GM12878 (cell line): Measurements from ENCODE around the gene IMMP2L. TPM values are rescaled to one million over a fixed set of nuclear protein-coding genes. Genes with fewer than 3 reads are reported as not detected.

Source experiments
- ATAC-seq: fragments of 200-7000 bp; cut with Tn5 transposase; 3 replicates; pipeline ENCODE4 v1.9.1; 2020; ENCODE audit warnings: mild to moderate bottlenecking, moderate library complexity
- BruUV-seq: library from RNA; stranded (reverse); fragments of 400-500 nt; replicated peaks from 2 replicates; lab custom pipeline; 2021; lab: Mats Ljungman, UMichigan
- CTCF ChIA-PET: fragments of 300-600 bp; sonication (Branson Sonifier 250); formaldehyde crosslinking; extraction: SDS; loops from one replicate; lab custom pipeline; 2021; ENCODE audit warnings: inconsistent platforms; lab: Yijun Ruan, JAX
- POLR2A ChIA-PET: fragments of 350-600 bp; formaldehyde crosslinking; extraction: SDS; loops from one replicate; lab custom pipeline; 2021; ENCODE audit warnings: inconsistent platforms; lab: Charles Lee
- RAD21 ChIA-PET: fragments of 300-600 bp; sonication (Branson Sonifier 250); formaldehyde crosslinking; loops from one replicate; lab custom pipeline; 2023; ENCODE audit warnings: antibody characterized with exemption; ENCODE audit not compliant: unreplicated experiment; lab: Charles Lee
- SMC1A ChIA-PET: fragments of 300-600 bp; sonication (Branson Sonifier 250); formaldehyde crosslinking; loops from one replicate; lab custom pipeline; 2023; ENCODE audit not compliant: unreplicated experiment, uncharacterized antibody; lab: Charles Lee
- DNase-seq: peaks from one replicate; pipeline ENCODE4 v3.0.0-alpha.2; 2011; ENCODE audit warnings: low read depth, low spot score
- FAIRE-seq: peaks from 3 replicates; lab custom pipeline; 2011; peaks lifted over from hg19 to GRCh38; lab: Jason Lieb, UNC
- H2AFZ ChIP-seq: 2 replicates; pipeline ENCODE4 v1.6.0; 2011; ENCODE audit warnings: low read depth, low read length, control low read depth; ENCODE audit not compliant: control insufficient read depth
- H3K27ac ChIP-seq: 2 replicates; pipeline ENCODE4 v1.5.1; 2011; ENCODE audit warnings: control low read depth; ENCODE audit not compliant: control insufficient read depth, insufficient read depth
- H3K27me3 ChIP-seq, 2 experiments: replicated peaks in 1 of 2; 2 replicates each; pipeline versions ENCODE4 v1.6.0 to v1.6.1; 2011; ENCODE audit warnings: low read length in 1 of 2; ENCODE audit not compliant: control insufficient read depth in 2 of 2, insufficient read depth in 2 of 2
- H3K36me3 ChIP-seq, 2 experiments: 2 replicates each; pipeline ENCODE4 v1.5.1; 2011; ENCODE audit warnings: low read length in 1 of 2; ENCODE audit not compliant: control insufficient read depth in 2 of 2, insufficient read depth in 2 of 2
- H3K4me1 ChIP-seq: 2 replicates; pipeline ENCODE4 v1.6.1; 2011; ENCODE audit warnings: mild to moderate bottlenecking, low read length, moderate library complexity, mixed read lengths; ENCODE audit not compliant: control insufficient read depth, insufficient read depth
- H3K4me2 ChIP-seq: 2 replicates; pipeline ENCODE4 v1.6.0; 2011; ENCODE audit warnings: control low read depth; ENCODE audit not compliant: control insufficient read depth, insufficient read depth
- H3K4me3 ChIP-seq: fragments of 200-600 bp; sonication (generic); 2 replicates; pipeline ENCODE4 v1.5.1; 2016
- H3K79me2 ChIP-seq: 2 replicates; pipeline ENCODE4 v1.6.0; 2011; ENCODE audit warnings: low read length; ENCODE audit not compliant: control insufficient read depth, insufficient read depth
- H3K9ac ChIP-seq: 2 replicates; pipeline ENCODE4 v1.8.0; 2011; ENCODE audit warnings: low read length, control low read depth, mixed read lengths; ENCODE audit not compliant: control insufficient read depth, insufficient read depth
- H3K9me3 ChIP-seq: replicated peaks from 3 replicates; pipeline ENCODE4 v1.5.1; 2011; ENCODE audit warnings: mild to moderate bottlenecking, low read length; ENCODE audit not compliant: control insufficient read depth, insufficient read depth
- H4K20me1 ChIP-seq: 2 replicates; pipeline ENCODE4 v1.6.0; 2011; ENCODE audit not compliant: control insufficient read depth, insufficient read depth
- BRCA1 ChIP-seq: IDR thresholded peaks from 2 replicates; pipeline ENCODE4 v1.6.1; 2011; ENCODE audit warnings: low read depth, low read length, improper control_type of control experiment
- CBFB ChIP-seq: IDR thresholded peaks from 2 replicates; pipeline ENCODE4 v1.6.1; 2016; ENCODE audit warnings: antibody characterized with exemption, low read depth
- CHD4 ChIP-seq: fragments of 200-600 bp; sonication (generic); IDR thresholded peaks from 2 replicates; pipeline ENCODE4 v1.6.1; 2016; ENCODE audit warnings: mild to moderate bottlenecking
- FOS ChIP-seq: IDR thresholded peaks from 3 replicates; pipeline ENCODE4 v1.6.1; 2011; ENCODE audit warnings: borderline replicate concordance; ENCODE audit not compliant: insufficient read length; ENCODE audit errors: extremely low read depth
- FOXM1 ChIP-seq: IDR thresholded peaks from 2 replicates; pipeline ENCODE4 v1.6.1; 2012; ENCODE audit warnings: low read depth, mild to moderate bottlenecking, inconsistent platforms, low read length, moderate library complexity
- NFIC ChIP-seq: IDR thresholded peaks from 2 replicates; pipeline ENCODE4 v1.6.1; 2012; ENCODE audit warnings: low read depth, mild to moderate bottlenecking, inconsistent platforms, low read length, moderate library complexity
- NFXL1 ChIP-seq: fragments of 450-650 bp; IDR thresholded peaks from 2 replicates; pipeline ENCODE4 v1.6.1; 2017; ENCODE audit warnings: antibody characterized with exemption, mild to moderate bottlenecking, borderline replicate concordance
- POLR2A ChIP-seq: IDR thresholded peaks from 2 replicates; pipeline ENCODE4 v1.6.1; 2011; ENCODE audit warnings: low read depth, mild to moderate bottlenecking, low read length
- SREBF1 ChIP-seq: IDR thresholded peaks from 2 replicates; pipeline ENCODE4 v1.6.1; 2012; ENCODE audit warnings: mild to moderate bottlenecking, low read length
- STAT1 ChIP-seq: fragments of 450-650 bp; conservative IDR thresholded peaks from 2 replicates; pipeline ENCODE4 v1.6.1; 2014; ENCODE audit warnings: antibody characterized with exemption, mild to moderate bottlenecking
- ZNF217 ChIP-seq: fragments of 450-650 bp; IDR thresholded peaks from 2 replicates; pipeline ENCODE4 v1.6.1; 2017; ENCODE audit warnings: antibody characterized with exemption, mild to moderate bottlenecking
- ZNF384 ChIP-seq: IDR thresholded peaks from 2 replicates; pipeline ENCODE4 v1.6.1; 2012; ENCODE audit warnings: low read depth, mild to moderate bottlenecking, low read length, improper control_type of control experiment, borderline replicate concordance
- ZSCAN29 ChIP-seq: fragments of 450-650 bp; IDR thresholded peaks from 2 replicates; pipeline ENCODE4 v1.6.1; 2017; ENCODE audit warnings: mild to moderate bottlenecking, moderate library complexity
- WGBS: methylation state at CpG from one replicate; pipeline ENCODE4 v1.1.6; 2016; ENCODE audit warnings: low lambda C conversion rate; ENCODE audit not compliant: insufficient replicate concordance, insufficient coverage; ENCODE audit errors: missing lambda C conversion rate; 5-methylcytosine and 5-hydroxymethylcytosine counted together
- in situ Hi-C: fragments of 300-500 bp; cut with MboI; formaldehyde crosslinking; loops from 9 replicates; pipeline ENCODE4 v1.14.3; 2018; ENCODE audit warnings: mixed read lengths
- intact Hi-C: fragments of 100-400 bp; cut with micrococcal nuclease; formaldehyde crosslinking; loops from one replicate; pipeline ENCODE4 v1.14.2; 2022; ENCODE audit not compliant: unreplicated experiment
- polyA plus RNA-seq, 11 experiments: library from polyadenylated mRNA; depleted of rRNA in 4 of 11; unstranded in 6 of 11; stranded (reverse) in 5 of 11; fragments of >200 nt; fragmentation: Nextera tagmentation in 4 of 11; fragmentation: Illumina TruSeq in 1 of 11; extraction: Ambion mirVana in 4 of 11; extraction: Trizol in 1 of 11; gene quantifications; 1 replicate in 1 of 11; 2 replicates in 10 of 11; pipeline versions ENCODE4 v1.2.1 to v1.2.3, GENCODE V29; 2011 to 2016; ENCODE audit warnings: inconsistent platforms in 2 of 11, missing spikeins in 2 of 11, low read depth in 1 of 11
- total RNA-seq, 4 experiments: library from RNA; depleted of rRNA in 3 of 4; stranded (reverse); fragments of >200 nt in 3 of 4; fragmentation: Illumina TruSeq in 1 of 4; extraction: Trizol in 1 of 4; gene quantifications; 2 replicates each; pipeline versions ENCODE4 v1.2.1 to v1.2.3, GENCODE V29; 2013 to 2021
- TF ChIP-seq, protein P1 (sequence below), 3 experiments: IDR thresholded peaks in 2 of 3; conservative IDR thresholded peaks in 1 of 3; 2 replicates each; pipeline ENCODE4 v1.5.1; 2011; ENCODE audit warnings: low read depth in 3 of 3, low read length in 3 of 3, mild to moderate bottlenecking in 3 of 3, control low read depth in 2 of 3, moderate library complexity in 2 of 3, inconsistent platforms in 1 of 3, mixed read lengths in 1 of 3; ENCODE audit not compliant: control insufficient read depth in 2 of 3, insufficient read depth in 1 of 3; ENCODE audit errors: extremely low read depth in 1 of 3
- TF ChIP-seq, protein P2 (sequence below): fragments of 450-650 bp; IDR thresholded peaks from 2 replicates; pipeline ENCODE4 v1.6.1; 2018; ENCODE audit warnings: borderline replicate concordance, mild to moderate bottlenecking; ENCODE audit not compliant: partially characterized antibody

The IMMP2L gene
- total and polyA plus RNA-seq, 10 of the 15 experiments (the other 5 are each of a cell fraction or from before 2014, with no cell fraction given): 12.6 to 46.3 (median 19.6) TPM

DNA sequence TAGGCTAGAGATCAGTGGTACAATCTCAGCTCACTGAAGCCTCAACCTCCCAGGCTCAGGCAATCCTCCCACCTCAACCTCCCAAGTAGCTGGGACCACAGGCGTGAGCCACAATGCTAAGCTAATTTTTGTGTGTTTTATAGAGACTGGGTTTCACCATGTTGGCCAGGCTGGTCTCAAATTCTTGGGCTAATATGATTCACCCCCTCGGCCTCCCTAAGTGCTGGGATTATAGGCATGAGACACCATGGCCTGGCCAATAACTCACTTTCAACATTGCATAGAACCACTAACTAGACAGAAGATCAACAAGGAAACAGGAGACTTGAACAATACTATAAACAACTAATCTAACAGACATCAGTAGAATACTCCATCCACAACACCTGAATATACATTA lies 279.7 kb downstream of the IMMP2L start:
- ATAC-seq: no peak
- in situ Hi-C loops: no loop called here
- POLR2A ChIA-PET: no interaction called here
- Histone ChIP-seq H3K36me3 (no peaks in the 10 kb centered on the region), H2AFZ (no peak overlapping the region), H3K27me3 (no peaks in the 10 kb centered on the region), H3K27ac (no peak overlapping the region), H3K9ac (no peak overlapping the region), H3K4me3 (no peak overlapping the region), H3K4me2 (no peak overlapping the region), H3K79me2 (no peaks in the 10 kb centered on the region), H4K20me1 (no peaks in the 10 kb centered on the region), H3K9me3 (no peaks in the 10 kb centered on the region), H3K4me1 (no peaks in the 10 kb centered on the region)
- intact Hi-C loops: no loop called here
- BruUV-seq: no TSS peak
- no peak for FAIRE-seq
- no peak for DNase-seq
- WGBS: 60% methylated on average over 2 of the region's 2 CpGs
- TF ChIP-seq, protein P1, sequence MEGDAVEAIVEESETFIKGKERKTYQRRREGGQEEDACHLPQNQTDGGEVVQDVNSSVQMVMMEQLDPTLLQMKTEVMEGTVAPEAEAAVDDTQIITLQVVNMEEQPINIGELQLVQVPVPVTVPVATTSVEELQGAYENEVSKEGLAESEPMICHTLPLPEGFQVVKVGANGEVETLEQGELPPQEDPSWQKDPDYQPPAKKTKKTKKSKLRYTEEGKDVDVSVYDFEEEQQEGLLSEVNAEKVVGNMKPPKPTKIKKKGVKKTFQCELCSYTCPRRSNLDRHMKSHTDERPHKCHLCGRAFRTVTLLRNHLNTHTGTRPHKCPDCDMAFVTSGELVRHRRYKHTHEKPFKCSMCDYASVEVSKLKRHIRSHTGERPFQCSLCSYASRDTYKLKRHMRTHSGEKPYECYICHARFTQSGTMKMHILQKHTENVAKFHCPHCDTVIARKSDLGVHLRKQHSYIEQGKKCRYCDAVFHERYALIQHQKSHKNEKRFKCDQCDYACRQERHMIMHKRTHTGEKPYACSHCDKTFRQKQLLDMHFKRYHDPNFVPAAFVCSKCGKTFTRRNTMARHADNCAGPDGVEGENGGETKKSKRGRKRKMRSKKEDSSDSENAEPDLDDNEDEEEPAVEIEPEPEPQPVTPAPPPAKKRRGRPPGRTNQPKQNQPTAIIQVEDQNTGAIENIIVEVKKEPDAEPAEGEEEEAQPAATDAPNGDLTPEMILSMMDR (IDR thresholded peaks at IDR 0.05 in 2 of 3, conservative IDR thresholded peaks at IDR 0.05 in 1 of 3; ENCODE audit: control insufficient read depth in 2 of 3, extremely low read depth in 1 of 3, insufficient read depth in 1 of 3, low read depth in 3 of 3, low read length in 3 of 3): no peak
- CTCF ChIA-PET: no interaction called here
- SMC1A ChIA-PET: no interaction called here
- RAD21 ChIA-PET: no interaction called here

DNA sequence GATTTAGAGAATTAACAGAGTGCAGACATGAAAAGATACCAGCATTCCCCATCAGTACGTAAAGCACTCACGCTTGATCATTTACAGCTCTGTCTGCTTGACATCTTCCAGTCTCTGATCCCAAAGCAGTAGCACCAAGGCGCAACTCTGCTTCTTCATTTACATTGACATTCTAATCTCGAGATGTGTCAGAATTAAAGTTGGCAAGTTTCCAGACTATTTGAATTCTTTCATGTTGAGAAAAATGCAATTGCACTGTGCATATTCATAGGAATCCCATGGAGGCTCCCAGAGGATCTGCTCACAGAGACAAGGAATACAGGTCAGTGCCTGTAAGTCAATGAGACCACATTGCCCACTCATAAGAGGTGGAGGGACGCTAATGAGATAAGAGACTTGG lies 287.4 kb downstream of the IMMP2L start:
- H3K27me3 ChIP-seq: no peaks in the 10 kb centered on the region
- H3K4me1 ChIP-seq: no peaks in the 10 kb centered on the region
- ChIA-PET RAD21 (no interaction called here), POLR2A (no interaction called here), CTCF (no interaction called here), SMC1A (interaction anchor here (0.9 kb wide), 1 partner anchor 13 kb away, joined by 3 read pairs; no protein-coding TSS in a partner anchor)
- H2AFZ ChIP-seq: no peak overlapping the region
- DNase-seq: no peak
- no peaks in the 10 kb centered on the region; the same call in 2 of the 3 replicates for H3K9me3 ChIP-seq
- H3K27ac ChIP-seq: no peak overlapping the region
- H3K4me2 ChIP-seq: no peak overlapping the region
- WGBS: 86% methylated on average over 5 of the region's 5 CpGs
- intact Hi-C loops: no loop called here
- in situ Hi-C loops: no loop called here
- no TSS peak for BruUV-seq
- ATAC-seq: no peak
- no peaks in the 10 kb centered on the region for H3K79me2 ChIP-seq
- H3K9ac ChIP-seq: no peak overlapping the region
- no peaks in the 10 kb centered on the region for H3K36me3 ChIP-seq
- no peak for FAIRE-seq
- H4K20me1 ChIP-seq: no peaks in the 10 kb centered on the region
- no peak overlapping the region for H3K4me3 ChIP-seq
- TF ChIP-seq POLR2A (no peak), ZSCAN29 (no peak), BRCA1 (no peak), CBFB (no peak), FOS (no peak), NFIC (no peak), FOXM1 (no peak), ZNF384 (no peak), SREBF1 (no peak), NFXL1 (no peak), CHD4 (no peak), ZNF217 (no peak), STAT1 (no peak)
- TF ChIP-seq, protein P2, sequence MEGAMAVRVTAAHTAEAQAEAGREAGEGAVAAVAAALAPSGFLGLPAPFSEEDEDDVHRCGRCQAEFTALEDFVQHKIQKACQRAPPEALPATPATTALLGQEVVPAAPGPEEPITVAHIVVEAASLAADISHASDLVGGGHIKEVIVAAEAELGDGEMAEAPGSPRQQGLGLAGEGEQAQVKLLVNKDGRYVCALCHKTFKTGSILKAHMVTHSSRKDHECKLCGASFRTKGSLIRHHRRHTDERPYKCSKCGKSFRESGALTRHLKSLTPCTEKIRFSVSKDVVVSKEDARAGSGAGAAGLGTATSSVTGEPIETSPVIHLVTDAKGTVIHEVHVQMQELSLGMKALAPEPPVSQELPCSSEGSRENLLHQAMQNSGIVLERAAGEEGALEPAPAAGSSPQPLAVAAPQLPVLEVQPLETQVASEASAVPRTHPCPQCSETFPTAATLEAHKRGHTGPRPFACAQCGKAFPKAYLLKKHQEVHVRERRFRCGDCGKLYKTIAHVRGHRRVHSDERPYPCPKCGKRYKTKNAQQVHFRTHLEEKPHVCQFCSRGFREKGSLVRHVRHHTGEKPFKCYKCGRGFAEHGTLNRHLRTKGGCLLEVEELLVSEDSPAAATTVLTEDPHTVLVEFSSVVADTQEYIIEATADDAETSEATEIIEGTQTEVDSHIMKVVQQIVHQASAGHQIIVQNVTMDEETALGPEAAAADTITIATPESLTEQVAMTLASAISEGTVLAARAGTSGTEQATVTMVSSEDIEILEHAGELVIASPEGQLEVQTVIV: no peak
